Skeletal muscle tissue (tissue), 4 donors: Measurements from ENCODE around the gene IQSEC3. TPM values are rescaled to one million over a fixed set of nuclear protein-coding genes. Genes with fewer than 3 reads are reported as not detected.

Source experiments
- H3K27ac ChIP-seq: one replicate; pipeline ENCODE4 v1.7.0; 2013; ENCODE audit warnings: mild to moderate bottlenecking, low read depth, low read length, inconsistent platforms
- H3K27me3 ChIP-seq, 3 donors: one replicate each; pipeline ENCODE4 v1.7.0; 2013; ENCODE audit warnings: low read length in 3 of 3; ENCODE audit not compliant: control insufficient read depth in 3 of 3, insufficient read depth in 3 of 3
- H3K36me3 ChIP-seq, 3 donors: one replicate each; pipeline ENCODE4 v1.7.0; 2013; ENCODE audit warnings: low read length in 3 of 3; ENCODE audit not compliant: control insufficient read depth in 3 of 3, insufficient read depth in 3 of 3
- H3K4me1 ChIP-seq, 3 donors: one replicate each; pipeline ENCODE4 v1.7.0; 2013; ENCODE audit warnings: low read length in 3 of 3, mild to moderate bottlenecking in 3 of 3; ENCODE audit not compliant: control insufficient read depth in 3 of 3, insufficient read depth in 3 of 3
- H3K4me3 ChIP-seq, 3 donors: one replicate each; pipeline ENCODE4 v1.7.0; 2013; ENCODE audit warnings: low read length in 3 of 3
- H3K9ac ChIP-seq, 3 donors: one replicate each; pipeline ENCODE4 v1.7.0; 2013; ENCODE audit warnings: low read length in 3 of 3, mild to moderate bottlenecking in 3 of 3, moderate library complexity in 2 of 3, low read depth in 1 of 3
- H3K9me3 ChIP-seq, 3 donors: one replicate each; pipeline ENCODE4 v1.7.0; 2013; ENCODE audit warnings: low read length in 3 of 3; ENCODE audit not compliant: control insufficient read depth in 3 of 3
- total RNA-seq: library from RNA; depleted of rRNA; stranded (reverse); fragments of >200 nt; gene quantifications from one replicate; pipeline ENCODE4 v1.2.3, GENCODE V29; 2014
- donor health status: Osteomylitis.

Gene IQSEC3
- total RNA-seq, 1 donor from 2014 or later = 1.0 TPM

- H3K9ac ChIP-seq = no peak overlapping the region
- peak overlapping the region in 1 of 3 donors; percentile 12 for H3K4me3 ChIP-seq
- peaks cover 31 to 39% (median 31%) of the 10 kb centered on the region in 3 donors for H3K4me1 ChIP-seq
- no peaks in the 10 kb centered on the region for H3K36me3 ChIP-seq
- peaks cover 0 to 7% (median 7%) of the 10 kb centered on the region in 3 donors for H3K27me3 ChIP-seq
- no peaks in the 10 kb centered on the region for H3K9me3 ChIP-seq
- no peak overlapping the region for H3K27ac ChIP-seq
Observed at GRCh38 chr12:201361-201760, 134.8 kb downstream of the IQSEC3 start.

GRCh38 chr12:202081-202731, 135.6 kb downstream of the IQSEC3 start:
- peak overlapping the region; percentile 76 for H3K27ac ChIP-seq
- H3K4me3 ChIP-seq = peak overlapping the region; percentile 12 to 56 (median 52)
- peaks cover 31 to 39% (median 31%) of the 10 kb centered on the region in 3 donors for H3K4me1 ChIP-seq
- no peaks in the 10 kb centered on the region for H3K9me3 ChIP-seq
- H3K36me3 ChIP-seq = no peaks in the 10 kb centered on the region
- peaks cover 0 to 14% (median 7%) of the 10 kb centered on the region in 3 donors for H3K27me3 ChIP-seq
- H3K9ac ChIP-seq = peak overlapping the region; percentile 36 to 81 (median 76)

GRCh38 chr12:203074-203461, 136.5 kb downstream of the IQSEC3 start:
- H3K4me3 ChIP-seq = peak overlapping the region in 2 of 3 donors; percentile 41 to 51
- H3K9ac ChIP-seq = peak overlapping the region in 1 of 3 donors; percentile 64
- H3K9me3 ChIP-seq = no peaks in the 10 kb centered on the region
- no peaks in the 10 kb centered on the region for H3K36me3 ChIP-seq
- peaks cover 31 to 39% (median 31%) of the 10 kb centered on the region in 3 donors for H3K4me1 ChIP-seq
- no peak overlapping the region for H3K27ac ChIP-seq
- peaks cover 0 to 14% (median 9%) of the 10 kb centered on the region in 3 donors for H3K27me3 ChIP-seq

GRCh38 chr12:203462-204260, 137.1 kb downstream of the IQSEC3 start:
- peak overlapping the region in 1 of 3 donors; percentile 64 for H3K9ac ChIP-seq
- peak overlapping the region; percentile 51 to 70 (median 61) for H3K4me3 ChIP-seq
- H3K36me3 ChIP-seq = no peaks in the 10 kb centered on the region
- peaks cover 0 to 14% (median 11%) of the 10 kb centered on the region in 3 donors for H3K27me3 ChIP-seq
- H3K9me3 ChIP-seq = no peaks in the 10 kb centered on the region
- peaks cover 31 to 39% (median 31%) of the 10 kb centered on the region in 3 donors for H3K4me1 ChIP-seq
- no peak overlapping the region for H3K27ac ChIP-seq

- Histone ChIP-seq H3K9me3 (no peaks in the 10 kb centered on the region), H3K27me3 (peaks cover 0 to 14% (median 11%) of the 10 kb centered on the region in 3 donors), H3K9ac (peak overlapping the region in 1 of 3 donors; percentile 64), H3K36me3 (no peaks in the 10 kb centered on the region), H3K4me3 (peak overlapping the region; percentile 51 to 70 (median 61)), H3K4me1 (peaks cover 31 to 38% (median 31%) of the 10 kb centered on the region in 3 donors), H3K27ac (no peak overlapping the region)
Observed at GRCh38 chr12:204261-204678, 137.7 kb downstream of the IQSEC3 start.

GRCh38 chr12:205026-205425, 138.5 kb downstream of the IQSEC3 start:
- H3K9ac ChIP-seq = no peak overlapping the region
- H3K9me3 ChIP-seq = no peaks in the 10 kb centered on the region
- peaks cover 3 to 14% (median 11%) of the 10 kb centered on the region in 3 donors for H3K27me3 ChIP-seq
- no peaks in the 10 kb centered on the region for H3K36me3 ChIP-seq
- no peak overlapping the region for H3K4me3 ChIP-seq
- peaks cover 29 to 32% (median 31%) of the 10 kb centered on the region in 3 donors for H3K4me1 ChIP-seq
- H3K27ac ChIP-seq = no peak overlapping the region

- no peaks in the 10 kb centered on the region for H3K36me3 ChIP-seq
- H3K27me3 ChIP-seq = peaks cover 5 to 14% (median 14%) of the 10 kb centered on the region in 3 donors
- H3K4me3 ChIP-seq = no peak overlapping the region
- peaks cover 14 to 17% (median 15%) of the 10 kb centered on the region in 3 donors for H3K4me1 ChIP-seq
- H3K9me3 ChIP-seq = no peaks in the 10 kb centered on the region
- no peak overlapping the region for H3K27ac ChIP-seq
- H3K9ac ChIP-seq = no peak overlapping the region
Observed at GRCh38 chr12:206746-207440, 140.3 kb downstream of the IQSEC3 start.

GRCh38 chr12:207804-208203, 141.2 kb downstream of the IQSEC3 start:
- peaks cover 7 to 8% (median 7%) of the 10 kb centered on the region in 3 donors for H3K4me1 ChIP-seq
- H3K27ac ChIP-seq = no peak overlapping the region
- no peaks in the 10 kb centered on the region for H3K9me3 ChIP-seq
- no peak overlapping the region for H3K9ac ChIP-seq
- H3K27me3 ChIP-seq = peaks cover 5 to 20% (median 15%) of the 10 kb centered on the region in 3 donors
- H3K4me3 ChIP-seq = no peak overlapping the region
- no peaks in the 10 kb centered on the region for H3K36me3 ChIP-seq

GRCh38 chr12:208813-209212, 142.2 kb downstream of the IQSEC3 start:
- Histone ChIP-seq H3K4me1 (peaks cover 11 to 15% (median 13%) of the 10 kb centered on the region in 3 donors), H3K9me3 (no peaks in the 10 kb centered on the region), H3K27ac (no peak overlapping the region), H3K36me3 (no peaks in the 10 kb centered on the region), H3K27me3 (peaks cover 14 to 30% (median 25%) of the 10 kb centered on the region in 3 donors), H3K4me3 (no peak overlapping the region), H3K9ac (no peak overlapping the region)
